HCT116 (cell line): Measurements from ENCODE around the gene MYCBP2. TPM values are rescaled to one million over a fixed set of nuclear protein-coding genes. Genes with fewer than 3 reads are reported as not detected.

Experiments used
- ATAC-seq: fragments of 200-7000 bp; cut with Tn5 transposase; 2 replicates; pipeline ENCODE4 v1.9.1; 2020; ENCODE audit warnings: mild to moderate bottlenecking, moderate library complexity
- BruUV-seq: library from RNA; stranded (reverse); fragments of 400-500 nt; replicated peaks from 2 replicates; lab custom pipeline; 2021; lab: Mats Ljungman, UMichigan
- CTCF ChIA-PET: fragments of 300-600 bp; sonication (Branson Sonifier 250); formaldehyde crosslinking; loops from one replicate; lab custom pipeline; 2021; ENCODE audit warnings: antibody characterized with exemption; lab: Charles Lee
- POLR2A ChIA-PET: fragments of 300-600, 350-600 bp; sonication (Branson Sonifier 250); formaldehyde crosslinking; loops from one replicate; lab custom pipeline; 2021; ENCODE audit warnings: antibody characterized with exemption; lab: Charles Lee
- RAD21 ChIA-PET, 2 experiments: fragments of 300-600 bp; sonication (Branson Sonifier 250); formaldehyde crosslinking; loops; one replicate each; lab custom pipeline; 2023; ENCODE audit warnings: low total read pairs in 2 of 2; ENCODE audit not compliant: uncharacterized antibody in 2 of 2, unreplicated experiment in 2 of 2, low non-redundant PET in 1 of 2; lab: Charles Lee
- DNase-seq: peaks from one replicate; pipeline ENCODE4 v3.0.0-alpha.2; 2010; ENCODE audit warnings: low read depth, low spot score
- H2AFZ ChIP-seq: fragments of 200-600 bp; shearing (Covaris generic), sonication (generic); 2 replicates; pipeline ENCODE4 v1.6.1; 2017; ENCODE audit warnings: low read depth, mixed run types, mixed read lengths, antibody characterized with exemption, low read length; ENCODE audit not compliant: poor library complexity, severe bottlenecking
- H3K27ac ChIP-seq: 2 replicates; pipeline ENCODE4 v1.5.1; 2012; ENCODE audit warnings: low read depth, low read length
- H3K27me3 ChIP-seq: fragments of 200-600 bp; sonication (generic); 2 replicates; pipeline ENCODE4 v1.6.1; 2016; ENCODE audit warnings: mixed run types, low read length, mixed read lengths; ENCODE audit not compliant: insufficient read depth
- H3K36me3 ChIP-seq, 2 experiments: fragments of 200-500 bp in 1 of 2; fragments of 200-600 bp in 1 of 2; sonication (Bioruptor generic) in 1 of 2; sonication (generic) in 1 of 2; 2 replicates each; pipeline versions ENCODE4 v1.5.1 to v1.6.1; 2014 to 2016; ENCODE audit warnings: low read length in 2 of 2, inconsistent platforms in 1 of 2, mixed read lengths in 1 of 2, mixed run types in 1 of 2; ENCODE audit not compliant: insufficient read depth in 2 of 2, control insufficient read depth in 1 of 2
- H3K4me1 ChIP-seq, 2 experiments: fragments of 200-600 bp in 1 of 2; sonication (generic) in 1 of 2; 2 replicates each; pipeline versions ENCODE4 v1.5.1 to v1.6.1; 2012 to 2017; ENCODE audit warnings: low read length in 2 of 2, inconsistent platforms in 1 of 2, mild to moderate bottlenecking in 1 of 2, mixed read lengths in 1 of 2, mixed run types in 1 of 2, moderate library complexity in 1 of 2; ENCODE audit not compliant: insufficient read depth in 2 of 2, control insufficient read depth in 1 of 2
- H3K4me2 ChIP-seq: fragments of 200-600 bp; sonication (generic); 2 replicates; pipeline ENCODE4 v1.6.1; 2017; ENCODE audit warnings: mixed run types, low read length, mixed read lengths
- H3K4me3 ChIP-seq, 2 experiments: fragments of 200-600 bp in 1 of 2; sonication (generic) in 1 of 2; replicated peaks in 1 of 2; 2 replicates each; pipeline ENCODE4 v1.5.1; 2011 to 2016; ENCODE audit warnings: low read length in 2 of 2, control low read depth in 1 of 2, low read depth in 1 of 2, mild to moderate bottlenecking in 1 of 2, mixed read lengths in 1 of 2, mixed run types in 1 of 2
- H3K79me2 ChIP-seq: fragments of 200-600 bp; sonication (generic); 2 replicates; pipeline ENCODE4 v1.6.1; 2017; ENCODE audit warnings: mild to moderate bottlenecking, mixed run types, low read length, moderate library complexity, mixed read lengths; ENCODE audit not compliant: insufficient read depth
- H3K9ac ChIP-seq: fragments of 200-600 bp; sonication (generic); 2 replicates; pipeline ENCODE4 v1.6.1; 2016; ENCODE audit warnings: low read length, mixed read lengths
- H3K9me2 ChIP-seq: fragments of 200-600 bp; sonication (generic), shearing (Covaris generic); 2 replicates; pipeline ENCODE4 v1.6.1; 2017; ENCODE audit warnings: mixed run types, mild to moderate bottlenecking, moderate library complexity; ENCODE audit not compliant: insufficient read depth
- H3K9me3 ChIP-seq, 2 experiments: fragments of 200-500 bp in 1 of 2; fragments of 200-600 bp in 1 of 2; sonication (Bioruptor generic) in 1 of 2; sonication (generic) in 1 of 2; 2 replicates each; pipeline ENCODE4 v1.6.1; 2014 to 2017; ENCODE audit warnings: low read length in 2 of 2, mixed read lengths in 2 of 2, inconsistent platforms in 1 of 2, low read depth in 1 of 2, mild to moderate bottlenecking in 1 of 2, mixed run types in 1 of 2, moderate library complexity in 1 of 2; ENCODE audit not compliant: control insufficient read depth in 1 of 2, insufficient read depth in 1 of 2
- H4K20me1 ChIP-seq: fragments of 200-600 bp; sonication (generic), shearing (Covaris generic); 2 replicates; pipeline ENCODE4 v1.6.1; 2017; ENCODE audit warnings: mixed run types, mild to moderate bottlenecking, moderate library complexity; ENCODE audit not compliant: insufficient read depth
- CEBPB ChIP-seq: IDR thresholded peaks from 2 replicates; pipeline ENCODE4 v1.6.1; 2012; ENCODE audit warnings: low read depth
- CTCF ChIP-seq, 3 experiments: fragments of 200-600 bp in 1 of 3; sonication (generic) in 1 of 3; IDR thresholded peaks in 2 of 3; conservative IDR thresholded peaks in 1 of 3; 2 replicates each; pipeline ENCODE4 v1.5.1; 2012 to 2017; ENCODE audit warnings: low read depth in 2 of 3, low read length in 2 of 3, antibody characterized with exemption in 1 of 3, borderline replicate concordance in 1 of 3, control low read depth in 1 of 3, mild to moderate bottlenecking in 1 of 3, mixed read lengths in 1 of 3, mixed run types in 1 of 3, moderate library complexity in 1 of 3; ENCODE audit not compliant: insufficient read depth in 1 of 3
- EZH2phosphoT487 ChIP-seq: fragments of 200-600 bp; IDR thresholded peaks from 2 replicates; pipeline ENCODE4 v1.6.1; 2018; ENCODE audit warnings: antibody characterized with exemption, borderline replicate concordance
- FOSL1 ChIP-seq: IDR thresholded peaks from 2 replicates; pipeline ENCODE4 v1.6.1; 2012; ENCODE audit warnings: low read depth
- JUND ChIP-seq: IDR thresholded peaks from 2 replicates; pipeline ENCODE4 v1.6.1; 2012
- MAX ChIP-seq: IDR thresholded peaks from 2 replicates; pipeline ENCODE4 v1.6.1; 2012
- POLR2A ChIP-seq: IDR thresholded peaks from 2 replicates; pipeline ENCODE4 v1.7.0; 2011; ENCODE audit warnings: borderline replicate concordance; ENCODE audit not compliant: insufficient read depth, insufficient read length; ENCODE audit errors: extremely low read depth
- RAD21 ChIP-seq: IDR thresholded peaks from 2 replicates; pipeline ENCODE4 v1.6.1; 2012; ENCODE audit warnings: low read depth, mild to moderate bottlenecking
- SP1 ChIP-seq: IDR thresholded peaks from 2 replicates; pipeline ENCODE4 v1.6.1; 2012; ENCODE audit warnings: low read depth
- TCF7L2 ChIP-seq: IDR thresholded peaks from 2 replicates; pipeline ENCODE4 v1.7.0; 2011; ENCODE audit warnings: borderline replicate concordance, inconsistent platforms; ENCODE audit not compliant: insufficient read depth, insufficient read length; ENCODE audit errors: extremely low read depth
- YY1 ChIP-seq: IDR thresholded peaks from 2 replicates; pipeline ENCODE4 v1.6.1; 2011; ENCODE audit warnings: low read length, low read depth, moderate library complexity, mild to moderate bottlenecking; ENCODE audit not compliant: insufficient replicate concordance; ENCODE audit errors: extremely low read depth
- ZNF274 ChIP-seq: fragments of 200-500 bp; sonication (Bioruptor generic); IDR thresholded peaks from 2 replicates; pipeline ENCODE4 v1.6.1; 2014; ENCODE audit warnings: mild to moderate bottlenecking, low read depth, low read length, inconsistent platforms
- intact Hi-C: fragments of 100-400 bp; cut with micrococcal nuclease; formaldehyde crosslinking; loops from 2 replicates; pipeline ENCODE4 v1.10.0; 2022
- total RNA-seq: library from RNA; stranded (reverse); gene quantifications from one replicate; pipeline ENCODE4 v1.2.1, GENCODE V29; 2021; ENCODE audit not compliant: unreplicated experiment

MYCBP2 gene
- total RNA-seq, 1 experiment from 2014 or later = 48.5 TPM

- H3K9me2 ChIP-seq = no peaks in the 10 kb centered on the region
- BruUV-seq = no TSS peak
- H3K27me3 ChIP-seq = peaks cover 4% of the 10 kb centered on the region; the same call in 1 of the 2 replicates
- RAD21 ChIA-PET = no interaction called here
- H3K4me3 ChIP-seq = no peak overlapping the region
- H3K4me2 ChIP-seq = no peak overlapping the region
- TF ChIP-seq JUND = no peak
- no peak for TF ChIP-seq ZNF274
- no peak for TF ChIP-seq MAX
- no peak for TF ChIP-seq CEBPB
- no peak for TF ChIP-seq FOSL1
- TF ChIP-seq EZH2phosphoT487 = no peak
- TF ChIP-seq RAD21 = no peak
- TF ChIP-seq TCF7L2 = no peak
- no peak for TF ChIP-seq YY1
- no peak for TF ChIP-seq POLR2A
- no peak for TF ChIP-seq SP1
- no peak for TF ChIP-seq CTCF (IDR thresholded peaks at IDR 0.05 in 2 of 3, conservative IDR thresholded peaks at IDR 0.05 in 1 of 3; ENCODE audit: borderline replicate concordance in 1 of 3, insufficient read depth in 1 of 3, low read depth in 2 of 3, low read length in 2 of 3)
- TF ChIP-seq, all 23 proteins: peak for 0
- H3K27ac ChIP-seq = no peak overlapping the region
- DNase-seq (no peak), ATAC-seq (no peak)
- CTCF ChIA-PET = no interaction called here
- H3K9ac ChIP-seq = no peak overlapping the region
- H3K4me1 ChIP-seq = no peaks in the 10 kb centered on the region
- no peaks in the 10 kb centered on the region for H3K79me2 ChIP-seq
- intact Hi-C loops = no loop called here
- POLR2A ChIA-PET = no interaction called here
- no peaks in the 10 kb centered on the region for H4K20me1 ChIP-seq
- no peaks in the 10 kb centered on the region for H3K36me3 ChIP-seq
- no peaks in the 10 kb centered on the region for H3K9me3 ChIP-seq
- no peak overlapping the region for H2AFZ ChIP-seq
Measured at GRCh38 chr13:77370888-77371287, 44.0 kb upstream of the MYCBP2 start.
